Coronary artery (tissue), 2 donors: ENCODE results near the gene WBP2.

Source experiments
- DNase-seq: peaks from one replicate; pipeline ENCODE4 v3.0.0-alpha.2; 2017; ENCODE audit warnings: low spot score
- H3K27ac ChIP-seq, 2 donors: fragments of 200-600 bp; sonication (generic); one replicate each; pipeline ENCODE4 v1.5.1; 2016 to 2019
- H3K4me3 ChIP-seq: fragments of 200-600 bp; sonication (generic); 2 replicates; pipeline ENCODE4 v1.5.1; 2016; ENCODE audit warnings: mild to moderate bottlenecking, moderate library complexity
- TF ChIP-seq, protein P1 (sequence below): fragments of 200-600 bp; sonication (generic); IDR thresholded peaks from one replicate; pipeline ENCODE4 v1.5.1; 2019; ENCODE audit warnings: antibody characterized with exemption

Gene WBP2

GRCh38 chr17:75838410-75838809 is 16.7 kb downstream of the WBP2 start:
- Histone ChIP-seq H3K27ac (no peak overlapping the region), H3K4me3 (no peak overlapping the region)
- TF ChIP-seq, protein P1, sequence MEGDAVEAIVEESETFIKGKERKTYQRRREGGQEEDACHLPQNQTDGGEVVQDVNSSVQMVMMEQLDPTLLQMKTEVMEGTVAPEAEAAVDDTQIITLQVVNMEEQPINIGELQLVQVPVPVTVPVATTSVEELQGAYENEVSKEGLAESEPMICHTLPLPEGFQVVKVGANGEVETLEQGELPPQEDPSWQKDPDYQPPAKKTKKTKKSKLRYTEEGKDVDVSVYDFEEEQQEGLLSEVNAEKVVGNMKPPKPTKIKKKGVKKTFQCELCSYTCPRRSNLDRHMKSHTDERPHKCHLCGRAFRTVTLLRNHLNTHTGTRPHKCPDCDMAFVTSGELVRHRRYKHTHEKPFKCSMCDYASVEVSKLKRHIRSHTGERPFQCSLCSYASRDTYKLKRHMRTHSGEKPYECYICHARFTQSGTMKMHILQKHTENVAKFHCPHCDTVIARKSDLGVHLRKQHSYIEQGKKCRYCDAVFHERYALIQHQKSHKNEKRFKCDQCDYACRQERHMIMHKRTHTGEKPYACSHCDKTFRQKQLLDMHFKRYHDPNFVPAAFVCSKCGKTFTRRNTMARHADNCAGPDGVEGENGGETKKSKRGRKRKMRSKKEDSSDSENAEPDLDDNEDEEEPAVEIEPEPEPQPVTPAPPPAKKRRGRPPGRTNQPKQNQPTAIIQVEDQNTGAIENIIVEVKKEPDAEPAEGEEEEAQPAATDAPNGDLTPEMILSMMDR, result no peak
- DNase-seq, result no peak

- TF ChIP-seq, protein P1, result no peak
- DNase-seq, result no peak
- Histone ChIP-seq H3K27ac (no peak overlapping the region), H3K4me3 (no peak overlapping the region)
These were observed 17.2 kb downstream of the WBP2 start for GRCh38 chr17:75837899-75838298.

DNA sequence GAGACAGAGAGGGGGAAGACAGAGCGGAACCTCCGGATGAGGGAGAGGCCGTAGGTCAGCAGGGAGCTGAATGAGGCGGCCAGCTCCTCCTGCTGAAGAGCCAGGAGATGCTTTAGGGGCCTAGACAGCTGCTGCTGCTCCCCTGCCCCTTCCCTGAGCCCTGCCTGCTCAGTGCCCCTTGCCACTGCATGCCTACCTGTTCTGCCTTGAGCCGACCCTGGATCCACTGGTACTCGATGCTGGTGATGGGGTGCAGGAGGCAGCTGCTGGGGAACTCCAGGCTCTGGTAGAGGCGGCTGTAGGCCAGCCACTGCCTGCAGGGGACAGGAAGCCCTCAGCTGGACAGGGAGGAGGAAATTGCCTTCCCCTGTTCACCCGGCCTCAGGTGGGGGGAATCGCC is 18.5 kb downstream of the WBP2 start:
- no peak for DNase-seq
- Histone ChIP-seq H3K27ac (no peak overlapping the region), H3K4me3 (no peak overlapping the region)
- TF ChIP-seq, protein P1, result no peak

DNA sequence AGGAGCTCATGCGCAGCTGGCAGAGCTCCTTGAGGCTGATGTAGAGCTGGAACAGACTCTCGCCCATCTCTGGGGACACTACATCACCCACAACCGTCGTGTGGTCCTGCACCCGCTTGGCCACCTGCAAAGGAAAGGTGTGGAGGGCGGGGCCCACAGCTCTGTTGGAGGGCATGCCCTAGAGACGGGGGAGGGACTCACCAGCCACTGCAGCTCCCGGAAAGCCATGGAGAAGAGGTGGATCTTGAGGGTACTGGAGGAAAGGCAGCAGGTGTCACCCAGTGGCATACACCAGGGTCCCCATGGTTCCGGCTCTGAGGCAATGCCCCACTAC is 19.5 kb downstream of the WBP2 start:
- TF ChIP-seq, protein P1, result no peak

GRCh38 chr17:75834928-75835653 is 20.0 kb downstream of the WBP2 start:
- Histone ChIP-seq H3K27ac (no peak overlapping the region), H3K4me3 (no peak overlapping the region)
- no peak for DNase-seq
- TF ChIP-seq, protein P1, result no peak

More for the DNA sequence above, 19.5 kb downstream of the WBP2 start:
- no peak for DNase-seq
- no peak overlapping the region for H3K4me3 ChIP-seq
- H3K27ac ChIP-seq, result no peak overlapping the region

GRCh38 chr17:75834279-75834920 is 20.7 kb downstream of the WBP2 start:
- H3K27ac ChIP-seq, result no peak overlapping the region

More at GRCh38 chr17:75834279-75834920, 20.7 kb downstream of the WBP2 start:
- TF ChIP-seq, protein P1, result no peak
- no peak overlapping the region for H3K4me3 ChIP-seq
- DNase-seq, result no peak
